Spleen (tissue), 7 donors: ENCODE data around the gene ST7.
A peak's percentile ranks its signal among the peaks of the same experiment; 100 is the strongest.

Source experiments
- POLR2A ChIP-seq, 3 donors: fragments of 450-650 bp; IDR thresholded peaks; one replicate each; pipeline ENCODE4 v1.5.1; 2017; ENCODE audit warnings: antibody characterized with exemption in 3 of 3, mild to moderate bottlenecking in 1 of 3
- TF ChIP-seq, protein P1 (sequence below), 11 experiments: fragments of 200-600 bp in 7 of 11; fragments of 450-650 bp in 4 of 11; sonication (generic) in 4 of 11; IDR thresholded peaks in 8 of 11; conservative IDR thresholded peaks in 3 of 11; 1 replicate in 7 of 11; 2 replicates in 4 of 11; pipeline versions ENCODE4 v1.4.0 to v1.8.0; 2016 to 2021; ENCODE audit warnings: antibody characterized with exemption in 11 of 11, inconsistent platforms in 4 of 11, mild to moderate bottlenecking in 1 of 11
- donor health status: DM: no; HTN: no; CAD: no; lungs with moderate emphysema.
- donor health status: DM: no; HTN: no; CAD: no.
- donor health status: DM: no; HTN: no; CAD: no.

DNA sequence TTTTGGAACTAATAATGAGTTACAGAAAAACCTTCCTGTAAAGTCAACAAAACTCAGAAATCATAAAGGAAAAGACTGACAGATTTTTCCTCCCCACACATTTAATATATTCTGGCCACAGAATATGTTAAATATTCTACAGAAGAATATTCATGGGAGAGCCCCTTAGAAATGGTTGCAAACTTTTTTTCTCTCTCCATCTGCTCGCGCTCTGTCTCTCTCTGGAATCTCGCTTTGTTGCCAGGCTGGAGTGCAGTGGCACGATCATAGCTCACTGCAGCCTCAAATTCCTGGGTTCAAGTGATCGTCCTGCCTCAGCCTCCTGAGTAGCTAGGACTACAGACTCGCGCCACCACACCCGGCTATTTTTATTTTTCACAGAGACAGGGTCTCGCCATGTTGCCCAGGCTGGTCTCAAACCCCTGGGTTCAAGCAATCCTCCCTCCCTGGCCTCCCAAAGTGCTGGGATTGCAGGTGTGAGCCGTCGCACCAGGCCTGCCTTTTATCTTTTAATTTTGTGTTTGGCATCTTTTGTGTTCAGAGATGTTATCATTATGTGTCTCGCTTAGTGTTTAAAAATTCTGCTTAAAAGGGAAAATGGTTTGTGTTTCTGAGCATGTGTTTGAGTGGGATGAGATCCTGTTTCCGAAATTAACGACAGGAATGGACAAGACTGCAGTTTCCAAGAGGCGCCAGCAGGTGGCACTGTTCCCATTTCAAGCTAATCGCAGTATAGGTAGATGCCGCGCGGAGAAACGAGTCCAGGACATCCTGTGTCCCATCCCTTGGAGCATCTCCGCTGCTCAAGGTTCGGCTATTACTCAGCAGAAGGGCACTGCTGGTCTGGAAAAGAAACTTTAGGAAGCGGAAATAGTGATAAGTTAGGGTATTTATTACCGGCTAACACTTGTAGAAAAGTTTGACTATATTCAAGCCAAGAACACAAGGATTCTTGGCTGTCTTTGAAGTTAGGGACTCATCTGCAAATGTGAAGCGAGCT is 23.1 kb upstream of the ST7 start:
- TF ChIP-seq, protein P1, sequence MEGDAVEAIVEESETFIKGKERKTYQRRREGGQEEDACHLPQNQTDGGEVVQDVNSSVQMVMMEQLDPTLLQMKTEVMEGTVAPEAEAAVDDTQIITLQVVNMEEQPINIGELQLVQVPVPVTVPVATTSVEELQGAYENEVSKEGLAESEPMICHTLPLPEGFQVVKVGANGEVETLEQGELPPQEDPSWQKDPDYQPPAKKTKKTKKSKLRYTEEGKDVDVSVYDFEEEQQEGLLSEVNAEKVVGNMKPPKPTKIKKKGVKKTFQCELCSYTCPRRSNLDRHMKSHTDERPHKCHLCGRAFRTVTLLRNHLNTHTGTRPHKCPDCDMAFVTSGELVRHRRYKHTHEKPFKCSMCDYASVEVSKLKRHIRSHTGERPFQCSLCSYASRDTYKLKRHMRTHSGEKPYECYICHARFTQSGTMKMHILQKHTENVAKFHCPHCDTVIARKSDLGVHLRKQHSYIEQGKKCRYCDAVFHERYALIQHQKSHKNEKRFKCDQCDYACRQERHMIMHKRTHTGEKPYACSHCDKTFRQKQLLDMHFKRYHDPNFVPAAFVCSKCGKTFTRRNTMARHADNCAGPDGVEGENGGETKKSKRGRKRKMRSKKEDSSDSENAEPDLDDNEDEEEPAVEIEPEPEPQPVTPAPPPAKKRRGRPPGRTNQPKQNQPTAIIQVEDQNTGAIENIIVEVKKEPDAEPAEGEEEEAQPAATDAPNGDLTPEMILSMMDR (IDR thresholded peaks at IDR 0.05 in 8 of 11, conservative IDR thresholded peaks at IDR 0.05 in 3 of 11): peak; percentile 82 to 94 (median 91)
- TF ChIP-seq POLR2A (IDR thresholded peaks at IDR 0.05): no peak
